HCT116 (cell line): Measurements from ENCODE around the gene DNAJC5. TPM values are rescaled to one million over a fixed set of nuclear protein-coding genes. Genes with fewer than 3 reads are reported as not detected.

Experiments used
- ATAC-seq: fragments of 200-7000 bp; cut with Tn5 transposase; 2 replicates; pipeline ENCODE4 v1.9.1; 2020; ENCODE audit warnings: mild to moderate bottlenecking, moderate library complexity
- BruUV-seq: library from RNA; stranded (reverse); fragments of 400-500 nt; replicated peaks from 2 replicates; lab custom pipeline; 2021; lab: Mats Ljungman, UMichigan
- CTCF ChIA-PET: fragments of 300-600 bp; sonication (Branson Sonifier 250); formaldehyde crosslinking; loops from one replicate; lab custom pipeline; 2021; ENCODE audit warnings: antibody characterized with exemption; lab: Charles Lee
- POLR2A ChIA-PET: fragments of 300-600, 350-600 bp; sonication (Branson Sonifier 250); formaldehyde crosslinking; loops from one replicate; lab custom pipeline; 2021; ENCODE audit warnings: antibody characterized with exemption; lab: Charles Lee
- RAD21 ChIA-PET, 2 experiments: fragments of 300-600 bp; sonication (Branson Sonifier 250); formaldehyde crosslinking; loops; one replicate each; lab custom pipeline; 2023; ENCODE audit warnings: low total read pairs in 2 of 2; ENCODE audit not compliant: uncharacterized antibody in 2 of 2, unreplicated experiment in 2 of 2, low non-redundant PET in 1 of 2; lab: Charles Lee
- DNase-seq: peaks from one replicate; pipeline ENCODE4 v3.0.0-alpha.2; 2010; ENCODE audit warnings: low read depth, low spot score
- H2AFZ ChIP-seq: fragments of 200-600 bp; shearing (Covaris generic), sonication (generic); 2 replicates; pipeline ENCODE4 v1.6.1; 2017; ENCODE audit warnings: low read depth, mixed run types, mixed read lengths, antibody characterized with exemption, low read length; ENCODE audit not compliant: poor library complexity, severe bottlenecking
- H3K27ac ChIP-seq: 2 replicates; pipeline ENCODE4 v1.5.1; 2012; ENCODE audit warnings: low read depth, low read length
- H3K27me3 ChIP-seq: fragments of 200-600 bp; sonication (generic); 2 replicates; pipeline ENCODE4 v1.6.1; 2016; ENCODE audit warnings: mixed run types, low read length, mixed read lengths; ENCODE audit not compliant: insufficient read depth
- H3K36me3 ChIP-seq, 2 experiments: fragments of 200-500 bp in 1 of 2; fragments of 200-600 bp in 1 of 2; sonication (Bioruptor generic) in 1 of 2; sonication (generic) in 1 of 2; 2 replicates each; pipeline versions ENCODE4 v1.5.1 to v1.6.1; 2014 to 2016; ENCODE audit warnings: low read length in 2 of 2, inconsistent platforms in 1 of 2, mixed read lengths in 1 of 2, mixed run types in 1 of 2; ENCODE audit not compliant: insufficient read depth in 2 of 2, control insufficient read depth in 1 of 2
- H3K4me1 ChIP-seq, 2 experiments: fragments of 200-600 bp in 1 of 2; sonication (generic) in 1 of 2; 2 replicates each; pipeline versions ENCODE4 v1.5.1 to v1.6.1; 2012 to 2017; ENCODE audit warnings: low read length in 2 of 2, inconsistent platforms in 1 of 2, mild to moderate bottlenecking in 1 of 2, mixed read lengths in 1 of 2, mixed run types in 1 of 2, moderate library complexity in 1 of 2; ENCODE audit not compliant: insufficient read depth in 2 of 2, control insufficient read depth in 1 of 2
- H3K4me2 ChIP-seq: fragments of 200-600 bp; sonication (generic); 2 replicates; pipeline ENCODE4 v1.6.1; 2017; ENCODE audit warnings: mixed run types, low read length, mixed read lengths
- H3K4me3 ChIP-seq, 2 experiments: fragments of 200-600 bp in 1 of 2; sonication (generic) in 1 of 2; replicated peaks in 1 of 2; 2 replicates each; pipeline ENCODE4 v1.5.1; 2011 to 2016; ENCODE audit warnings: low read length in 2 of 2, control low read depth in 1 of 2, low read depth in 1 of 2, mild to moderate bottlenecking in 1 of 2, mixed read lengths in 1 of 2, mixed run types in 1 of 2
- H3K79me2 ChIP-seq: fragments of 200-600 bp; sonication (generic); 2 replicates; pipeline ENCODE4 v1.6.1; 2017; ENCODE audit warnings: mild to moderate bottlenecking, mixed run types, low read length, moderate library complexity, mixed read lengths; ENCODE audit not compliant: insufficient read depth
- H3K9ac ChIP-seq: fragments of 200-600 bp; sonication (generic); 2 replicates; pipeline ENCODE4 v1.6.1; 2016; ENCODE audit warnings: low read length, mixed read lengths
- H3K9me2 ChIP-seq: fragments of 200-600 bp; sonication (generic), shearing (Covaris generic); 2 replicates; pipeline ENCODE4 v1.6.1; 2017; ENCODE audit warnings: mixed run types, mild to moderate bottlenecking, moderate library complexity; ENCODE audit not compliant: insufficient read depth
- H3K9me3 ChIP-seq, 2 experiments: fragments of 200-500 bp in 1 of 2; fragments of 200-600 bp in 1 of 2; sonication (Bioruptor generic) in 1 of 2; sonication (generic) in 1 of 2; 2 replicates each; pipeline ENCODE4 v1.6.1; 2014 to 2017; ENCODE audit warnings: low read length in 2 of 2, mixed read lengths in 2 of 2, inconsistent platforms in 1 of 2, low read depth in 1 of 2, mild to moderate bottlenecking in 1 of 2, mixed run types in 1 of 2, moderate library complexity in 1 of 2; ENCODE audit not compliant: control insufficient read depth in 1 of 2, insufficient read depth in 1 of 2
- H4K20me1 ChIP-seq: fragments of 200-600 bp; sonication (generic), shearing (Covaris generic); 2 replicates; pipeline ENCODE4 v1.6.1; 2017; ENCODE audit warnings: mixed run types, mild to moderate bottlenecking, moderate library complexity; ENCODE audit not compliant: insufficient read depth
- CBX3 ChIP-seq: IDR thresholded peaks from 2 replicates; pipeline ENCODE4 v1.6.1; 2012; ENCODE audit warnings: low read depth
- CEBPB ChIP-seq: IDR thresholded peaks from 2 replicates; pipeline ENCODE4 v1.6.1; 2012; ENCODE audit warnings: low read depth
- EGR1 ChIP-seq: IDR thresholded peaks from 2 replicates; pipeline ENCODE4 v1.6.1; 2012; ENCODE audit warnings: low read depth
- ELF1 ChIP-seq: IDR thresholded peaks from 2 replicates; pipeline ENCODE4 v1.6.1; 2012; ENCODE audit warnings: low read depth, borderline replicate concordance
- EZH2 ChIP-seq: fragments of 200-600 bp; sonication (generic); IDR thresholded peaks from 2 replicates; pipeline ENCODE4 v1.6.1; 2017; ENCODE audit warnings: antibody characterized with exemption, mixed run types
- FOSL1 ChIP-seq: IDR thresholded peaks from 2 replicates; pipeline ENCODE4 v1.6.1; 2012; ENCODE audit warnings: low read depth
- JUND ChIP-seq: IDR thresholded peaks from 2 replicates; pipeline ENCODE4 v1.6.1; 2012
- POLR2A ChIP-seq: IDR thresholded peaks from 2 replicates; pipeline ENCODE4 v1.7.0; 2011; ENCODE audit warnings: borderline replicate concordance; ENCODE audit not compliant: insufficient read depth, insufficient read length; ENCODE audit errors: extremely low read depth
- POLR2AphosphoS5 ChIP-seq: IDR thresholded peaks from 2 replicates; pipeline ENCODE4 v1.6.1; 2011; ENCODE audit warnings: mild to moderate bottlenecking, low read depth, low read length, moderate library complexity
- SP1 ChIP-seq: IDR thresholded peaks from 2 replicates; pipeline ENCODE4 v1.6.1; 2012; ENCODE audit warnings: low read depth
- TCF7L2 ChIP-seq: IDR thresholded peaks from 2 replicates; pipeline ENCODE4 v1.7.0; 2011; ENCODE audit warnings: borderline replicate concordance, inconsistent platforms; ENCODE audit not compliant: insufficient read depth, insufficient read length; ENCODE audit errors: extremely low read depth
- YY1 ChIP-seq: IDR thresholded peaks from 2 replicates; pipeline ENCODE4 v1.6.1; 2011; ENCODE audit warnings: low read length, low read depth, moderate library complexity, mild to moderate bottlenecking; ENCODE audit not compliant: insufficient replicate concordance; ENCODE audit errors: extremely low read depth
- ZFX ChIP-seq: fragments of 450-650 bp; IDR thresholded peaks from 2 replicates; pipeline ENCODE4 v1.6.1; 2017
- intact Hi-C: fragments of 100-400 bp; cut with micrococcal nuclease; formaldehyde crosslinking; loops from 2 replicates; pipeline ENCODE4 v1.10.0; 2022
- total RNA-seq: library from RNA; stranded (reverse); gene quantifications from one replicate; pipeline ENCODE4 v1.2.1, GENCODE V29; 2021; ENCODE audit not compliant: unreplicated experiment
- TF ChIP-seq, protein P1 (sequence below): IDR thresholded peaks from 2 replicates; pipeline ENCODE4 v1.6.1; 2012
- TF ChIP-seq, protein P2 (sequence below): IDR thresholded peaks from 2 replicates; pipeline ENCODE4 v1.6.1; 2012
- TF ChIP-seq, protein P3 (sequence below), 3 experiments: fragments of 200-600 bp in 1 of 3; sonication (generic) in 1 of 3; IDR thresholded peaks in 2 of 3; conservative IDR thresholded peaks in 1 of 3; 2 replicates each; pipeline ENCODE4 v1.5.1; 2012 to 2017; ENCODE audit warnings: low read depth in 2 of 3, low read length in 2 of 3, antibody characterized with exemption in 1 of 3, borderline replicate concordance in 1 of 3, control low read depth in 1 of 3, mild to moderate bottlenecking in 1 of 3, mixed read lengths in 1 of 3, mixed run types in 1 of 3, moderate library complexity in 1 of 3; ENCODE audit not compliant: insufficient read depth in 1 of 3

Gene DNAJC5
- total RNA-seq, 1 experiment from 2014 or later, result 38.3 TPM

DNA sequence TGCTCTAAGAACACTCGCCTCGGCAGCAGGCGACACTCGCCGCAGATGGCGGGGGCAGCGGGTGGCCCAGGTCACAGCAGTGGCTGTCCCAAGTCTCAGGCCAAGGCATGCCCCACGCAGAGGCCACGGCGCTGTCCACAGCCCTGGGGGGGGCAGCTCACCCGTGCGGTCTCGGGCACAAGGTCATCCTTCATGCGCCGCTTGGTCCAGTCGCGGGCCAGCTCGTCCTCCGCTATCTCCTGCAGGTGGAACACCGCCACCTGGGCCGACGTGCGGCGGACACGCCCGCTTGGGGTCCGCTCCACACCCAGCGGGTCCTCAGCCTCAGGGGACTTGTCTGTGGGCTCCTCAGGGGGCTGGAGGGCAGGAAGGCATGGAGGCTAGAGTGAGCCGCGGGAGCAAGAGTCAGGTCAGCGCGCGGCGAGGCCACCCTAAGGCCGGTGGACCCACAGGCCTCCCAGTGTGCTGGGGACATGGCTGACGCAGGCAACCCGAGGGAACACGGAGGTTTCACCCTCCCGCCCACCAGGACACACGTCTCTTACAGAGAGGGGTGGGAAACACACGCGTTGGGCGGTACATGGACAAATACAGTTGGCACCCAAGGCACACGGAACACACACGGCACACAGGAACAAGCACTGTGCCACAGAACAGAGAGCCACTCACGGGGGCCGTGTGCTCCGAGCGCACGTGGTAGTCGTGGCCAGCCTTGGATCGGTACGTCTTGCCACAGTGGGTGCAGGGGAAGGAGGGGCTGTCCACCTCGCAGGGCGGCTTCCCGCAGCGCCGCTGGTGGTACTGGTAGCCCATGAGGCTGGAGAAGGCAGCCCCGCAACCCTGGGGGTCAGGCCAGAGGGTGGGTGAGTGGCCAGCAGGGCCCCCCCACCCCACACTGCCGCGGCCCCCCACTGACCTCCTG is 67.8 kb downstream of the DNAJC5 start (continued):
- TF ChIP-seq ELF1, result no peak

DNA sequence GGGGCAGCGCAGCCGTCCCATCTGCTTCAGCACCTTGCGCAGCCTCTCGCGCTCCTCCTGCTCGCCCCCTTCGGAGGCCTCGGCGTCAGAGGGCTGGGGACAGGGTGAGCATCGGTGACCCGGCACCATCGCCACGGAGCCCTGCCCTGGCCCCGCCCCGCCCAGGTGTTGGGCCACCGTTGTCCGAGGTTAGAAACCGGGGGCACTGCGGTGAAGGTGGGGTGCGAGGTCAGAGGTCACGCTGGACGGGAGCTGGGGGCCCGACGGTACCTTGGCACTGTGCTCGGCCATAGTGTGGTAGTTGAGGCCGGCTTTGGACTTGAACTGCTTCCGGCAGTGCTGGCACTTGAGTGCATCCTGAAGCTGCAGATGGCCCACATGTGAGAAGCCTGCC is 68.4 kb downstream of the DNAJC5 start:
- Histone ChIP-seq H3K4me3 (no peak overlapping the region), H3K9me3 (no peaks in the 10 kb centered on the region), H3K36me3 (peaks cover 0 to 5% of the 10 kb centered on the region in 2 experiments; a peak in 2 of 4 replicates), H4K20me1 (no peaks in the 10 kb centered on the region), H3K9me2 (no peaks in the 10 kb centered on the region), H3K4me1 (peaks cover 8 to 9% of the 10 kb centered on the region in 2 experiments), H3K27me3 (no peaks in the 10 kb centered on the region), H3K79me2 (no peaks in the 10 kb centered on the region), H3K27ac (no peak overlapping the region), H3K9ac (no peak overlapping the region), H2AFZ (no peak overlapping the region), H3K4me2 (no peak overlapping the region)
- ATAC-seq (no peak), DNase-seq (no peak)
- ChIA-PET CTCF (no interaction called here), POLR2A (no interaction called here), RAD21 (no interaction called here)
- intact Hi-C loops, result no loop called here
- no TSS peak for BruUV-seq
- TF ChIP-seq JUND, result no peak
- no peak for TF ChIP-seq TCF7L2
- TF ChIP-seq, protein P1, sequence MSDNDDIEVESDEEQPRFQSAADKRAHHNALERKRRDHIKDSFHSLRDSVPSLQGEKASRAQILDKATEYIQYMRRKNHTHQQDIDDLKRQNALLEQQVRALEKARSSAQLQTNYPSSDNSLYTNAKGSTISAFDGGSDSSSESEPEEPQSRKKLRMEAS, result no peak
- TF ChIP-seq ZFX, result no peak
- TF ChIP-seq, protein P2, sequence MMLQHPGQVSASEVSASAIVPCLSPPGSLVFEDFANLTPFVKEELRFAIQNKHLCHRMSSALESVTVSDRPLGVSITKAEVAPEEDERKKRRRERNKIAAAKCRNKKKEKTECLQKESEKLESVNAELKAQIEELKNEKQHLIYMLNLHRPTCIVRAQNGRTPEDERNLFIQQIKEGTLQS, result no peak
- TF ChIP-seq EGR1, result no peak
- TF ChIP-seq YY1, result no peak
- no peak for TF ChIP-seq CEBPB
- TF ChIP-seq CBX3, result no peak
- no peak for TF ChIP-seq POLR2AphosphoS5
- TF ChIP-seq SP1, result no peak
- no peak for TF ChIP-seq FOSL1
- TF ChIP-seq EZH2, result no peak
- no peak for TF ChIP-seq POLR2A
- TF ChIP-seq, protein P3, sequence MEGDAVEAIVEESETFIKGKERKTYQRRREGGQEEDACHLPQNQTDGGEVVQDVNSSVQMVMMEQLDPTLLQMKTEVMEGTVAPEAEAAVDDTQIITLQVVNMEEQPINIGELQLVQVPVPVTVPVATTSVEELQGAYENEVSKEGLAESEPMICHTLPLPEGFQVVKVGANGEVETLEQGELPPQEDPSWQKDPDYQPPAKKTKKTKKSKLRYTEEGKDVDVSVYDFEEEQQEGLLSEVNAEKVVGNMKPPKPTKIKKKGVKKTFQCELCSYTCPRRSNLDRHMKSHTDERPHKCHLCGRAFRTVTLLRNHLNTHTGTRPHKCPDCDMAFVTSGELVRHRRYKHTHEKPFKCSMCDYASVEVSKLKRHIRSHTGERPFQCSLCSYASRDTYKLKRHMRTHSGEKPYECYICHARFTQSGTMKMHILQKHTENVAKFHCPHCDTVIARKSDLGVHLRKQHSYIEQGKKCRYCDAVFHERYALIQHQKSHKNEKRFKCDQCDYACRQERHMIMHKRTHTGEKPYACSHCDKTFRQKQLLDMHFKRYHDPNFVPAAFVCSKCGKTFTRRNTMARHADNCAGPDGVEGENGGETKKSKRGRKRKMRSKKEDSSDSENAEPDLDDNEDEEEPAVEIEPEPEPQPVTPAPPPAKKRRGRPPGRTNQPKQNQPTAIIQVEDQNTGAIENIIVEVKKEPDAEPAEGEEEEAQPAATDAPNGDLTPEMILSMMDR (IDR thresholded peaks at IDR 0.05 in 2 of 3, conservative IDR thresholded peaks at IDR 0.05 in 1 of 3; ENCODE audit: borderline replicate concordance in 1 of 3, insufficient read depth in 1 of 3, low read depth in 2 of 3, low read length in 2 of 3), result no peak
